Central memory CD4-positive, alpha-beta T cell (primary cell): ENCODE results near the gene THRB.

Source experiments
- DNase-seq: peaks from one replicate; pipeline ENCODE4 v3.0.0; 2022

Gene THRB

DNA sequence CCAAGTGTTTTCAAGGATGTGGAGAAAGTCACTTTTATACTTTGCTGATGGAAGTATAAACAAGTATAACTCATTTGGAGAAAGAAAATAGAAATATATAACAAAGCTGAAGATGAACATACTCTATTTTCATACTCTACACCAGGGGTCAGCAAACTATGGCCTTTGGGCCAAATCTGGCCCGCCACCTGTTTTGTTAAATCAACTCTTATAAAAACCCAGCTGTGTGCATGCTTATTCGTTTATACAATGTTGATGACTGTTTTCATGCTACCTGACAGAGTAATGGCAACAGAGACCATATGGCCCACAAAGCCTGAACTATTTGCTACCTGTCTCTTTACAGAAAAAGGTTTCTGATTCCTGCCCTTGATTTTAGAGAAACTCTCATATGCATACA lies 425.6 kb downstream of the THRB start:
- DNase-seq, result no peak

DNA sequence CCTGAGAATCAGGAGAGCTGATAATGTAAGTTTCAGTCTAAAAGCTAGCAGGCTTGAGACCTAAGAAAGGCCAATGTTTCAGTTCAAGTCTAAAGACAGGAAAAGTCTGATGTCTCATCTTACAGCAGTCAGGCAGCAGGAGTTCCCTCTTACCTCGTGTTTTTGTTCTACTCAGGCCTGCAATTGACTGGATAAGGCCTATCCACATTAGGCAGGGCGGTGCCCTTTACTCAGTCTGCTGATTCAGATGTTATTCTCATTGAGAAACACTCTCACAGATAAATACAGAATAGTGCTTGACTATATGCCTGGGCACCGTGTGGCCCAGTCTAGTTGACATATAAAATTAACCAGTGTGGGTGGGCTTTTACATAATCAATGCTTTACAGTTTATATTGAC lies 427.2 kb downstream of the THRB start:
- no peak for DNase-seq
